Osteocyte (in vitro differentiated cells): ENCODE data around the gene C4orf46. TPM values are rescaled to one million over a fixed set of nuclear protein-coding genes. Genes with fewer than 3 reads are reported as not detected.

Experiments used
- DNase-seq: peaks from one replicate; pipeline ENCODE4 v3.0.0; 2021; ENCODE audit warnings: mixed read lengths; ENCODE audit not compliant: unreplicated experiment; ENCODE audit errors: extremely low spot score
- H3K27ac Mint-ChIP-seq: one replicate; pipeline ENCODE4 v1.8.0; 2021; ENCODE audit warnings: mild to moderate bottlenecking, mixed read lengths; ENCODE audit not compliant: unreplicated experiment
- H3K27me3 Mint-ChIP-seq: one replicate; pipeline ENCODE4 v1.8.0; 2021; ENCODE audit warnings: mixed read lengths; ENCODE audit not compliant: unreplicated experiment
- H3K36me3 Mint-ChIP-seq: one replicate; pipeline ENCODE4 v1.8.0; 2021; ENCODE audit warnings: mixed read lengths; ENCODE audit not compliant: unreplicated experiment
- H3K4me1 Mint-ChIP-seq: one replicate; pipeline ENCODE4 v1.8.0; 2021; ENCODE audit warnings: mixed read lengths; ENCODE audit not compliant: unreplicated experiment
- H3K4me3 Mint-ChIP-seq: one replicate; pipeline ENCODE4 v1.8.0; 2021; ENCODE audit warnings: mild to moderate bottlenecking, moderate library complexity, mixed read lengths; ENCODE audit not compliant: unreplicated experiment
- H3K9me3 Mint-ChIP-seq: one replicate; pipeline ENCODE4 v1.8.0; 2021; ENCODE audit warnings: mixed read lengths; ENCODE audit not compliant: unreplicated experiment
- CTCF ChIP-seq: fragments of 200-600 bp; sonication (generic); IDR thresholded peaks from 2 replicates; pipeline ENCODE4 v1.5.0; 2021; ENCODE audit warnings: antibody characterized with exemption, mild to moderate bottlenecking, moderate library complexity
- total RNA-seq: library from RNA; stranded (reverse); gene quantifications from 2 replicates; pipeline ENCODE4 v1.2.1, GENCODE V29; 2021

The C4orf46 gene
- total RNA-seq, 1 donor from 2014 or later: 8.3 TPM

GRCh38 chr4:158656439-158656838, 15.2 kb downstream of the C4orf46 start:
- no peak for DNase-seq
- no peak overlapping the region for H3K27ac Mint-ChIP-seq
- peaks cover 5% of the 10 kb centered on the region for H3K4me1 Mint-ChIP-seq
- TF ChIP-seq CTCF: no peak
- H3K4me3 Mint-ChIP-seq: no peak overlapping the region
- H3K36me3 Mint-ChIP-seq: no peaks in the 10 kb centered on the region
- H3K27me3 Mint-ChIP-seq: peaks cover 5% of the 10 kb centered on the region
- H3K9me3 Mint-ChIP-seq: no peaks in the 10 kb centered on the region

GRCh38 chr4:158652920-158653319, 18.8 kb downstream of the C4orf46 start:
- no peak for DNase-seq
- no peak for TF ChIP-seq CTCF
- H3K27me3 Mint-ChIP-seq: peaks cover 4% of the 10 kb centered on the region
- H3K36me3 Mint-ChIP-seq: no peaks in the 10 kb centered on the region
- H3K4me1 Mint-ChIP-seq: peaks cover 5% of the 10 kb centered on the region
- peak overlapping the region; percentile 0 for H3K4me3 Mint-ChIP-seq
- no peak overlapping the region for H3K27ac Mint-ChIP-seq
- no peaks in the 10 kb centered on the region for H3K9me3 Mint-ChIP-seq

- Mint-ChIP-seq H3K4me3 (no peak overlapping the region), H3K27me3 (peaks cover 14% of the 10 kb centered on the region), H3K36me3 (no peaks in the 10 kb centered on the region), H3K27ac (no peak overlapping the region), H3K4me1 (peaks cover 20% of the 10 kb centered on the region), H3K9me3 (no peaks in the 10 kb centered on the region)
- no peak for TF ChIP-seq CTCF
- DNase-seq: no peak
Observed at GRCh38 chr4:158649111-158649680, 22.5 kb downstream of the C4orf46 start.

- peaks cover 16% of the 10 kb centered on the region for H3K4me1 Mint-ChIP-seq
- no peak for TF ChIP-seq CTCF
- peak overlapping the region; percentile 70 for H3K27ac Mint-ChIP-seq
- H3K27me3 Mint-ChIP-seq: peaks cover 37% of the 10 kb centered on the region
- H3K4me3 Mint-ChIP-seq: peak overlapping the region; percentile 61
- DNase-seq: no peak
- H3K36me3 Mint-ChIP-seq: no peaks in the 10 kb centered on the region
- no peaks in the 10 kb centered on the region for H3K9me3 Mint-ChIP-seq
Observed at GRCh38 chr4:158644760-158645159, 26.9 kb downstream of the C4orf46 start.

- Mint-ChIP-seq H3K27me3 (peaks cover 37% of the 10 kb centered on the region), H3K4me3 (peak overlapping the region; percentile 61), H3K9me3 (no peaks in the 10 kb centered on the region), H3K27ac (peak overlapping the region; percentile 70), H3K4me1 (peaks cover 16% of the 10 kb centered on the region), H3K36me3 (no peaks in the 10 kb centered on the region)
- TF ChIP-seq CTCF: no peak
- no peak for DNase-seq
Observed at GRCh38 chr4:158644356-158644755, 27.3 kb downstream of the C4orf46 start.
